Inflammatory macrophage treated with lipopolysaccharide for 4 hours (primary cell): ENCODE data around the gene EHHADH.
"Not testable (repeated sequence)": the region's sequence is repeated elsewhere in the genome, so short reads cannot be mapped to it uniquely, and the experiment has no call there.

Experiments
- DNase-seq: peaks from one replicate; pipeline ENCODE4 v3.0.0-alpha.2; 2020

The EHHADH gene

GRCh38 chr3:185253645-185254410 lies at the start of gene EHHADH:
Gene EHHADH (minus strand): TSS chr3:185254049. CDS start chr3:185254022, 27 bp downstream.
- peak; percentile 66 for DNase-seq

GRCh38 chr3:185299918-185300426 lies 46.1 kb upstream of the EHHADH start:
- peak; percentile 77 for DNase-seq

- DNase-seq: no peak
These were observed 44.0 kb upstream of the EHHADH start for GRCh38 chr3:185297867-185298266.

GRCh38 chr3:185292238-185292637 lies 38.4 kb upstream of the EHHADH start:
- no peak for DNase-seq

GRCh38 chr3:185290266-185290665 lies 36.4 kb upstream of the EHHADH start:
- peak; percentile 78 for DNase-seq

GRCh38 chr3:185283374-185283935 lies 29.6 kb upstream of the EHHADH start:
- DNase-seq: peak; percentile 11

GRCh38 chr3:185282696-185283373 lies 29.0 kb upstream of the EHHADH start:
- DNase-seq: peak; percentile 94

- peak; percentile 71 for DNase-seq
These were observed 26.9 kb upstream of the EHHADH start for GRCh38 chr3:185280572-185281365.

GRCh38 chr3:185279587-185280138 lies 25.8 kb upstream of the EHHADH start:
- no peak for DNase-seq

- DNase-seq: no peak
These were observed 22.6 kb upstream of the EHHADH start for GRCh38 chr3:185276415-185276814.

GRCh38 chr3:185272033-185272432 lies 18.2 kb upstream of the EHHADH start:
- no peak for DNase-seq

- DNase-seq: no peak
These were observed 17.1 kb upstream of the EHHADH start for GRCh38 chr3:185270956-185271332.

- DNase-seq: peak; percentile 1
These were observed 16.6 kb upstream of the EHHADH start for GRCh38 chr3:185270262-185270955.

GRCh38 chr3:185268194-185268962 lies 14.5 kb upstream of the EHHADH start:
- DNase-seq: no peak

- no peak for DNase-seq
These were observed 13.3 kb upstream of the EHHADH start for GRCh38 chr3:185267193-185267592.

GRCh38 chr3:185264849-185265553 lies 11.2 kb upstream of the EHHADH start:
- no peak for DNase-seq

- no peak for DNase-seq
These were observed 9.6 kb upstream of the EHHADH start for GRCh38 chr3:185263423-185263822.

GRCh38 chr3:185257334-185257733 lies 3.5 kb upstream of the EHHADH start:
- DNase-seq: no peak

GRCh38 chr3:185254799-185255198 lies 950 bp upstream of the EHHADH start:
- no peak for DNase-seq

GRCh38 chr3:185253133-185253532 lies 716 bp downstream of the EHHADH start:
- DNase-seq: not testable (repeated sequence)

- DNase-seq: no peak
These were observed 2.6 kb downstream of the EHHADH start for GRCh38 chr3:185251272-185251671.
